GM11168 (cell line): ENCODE measurements around the gene SIDT2.

Source experiments
- in situ Hi-C: fragments of 300-500 bp; cut with MboI; formaldehyde crosslinking; loops from one replicate; pipeline ENCODE4 v1.12.0; 2022; ENCODE audit warnings: low sequenced_read_pairs; ENCODE audit not compliant: unreplicated experiment

SIDT2 gene

DNA sequence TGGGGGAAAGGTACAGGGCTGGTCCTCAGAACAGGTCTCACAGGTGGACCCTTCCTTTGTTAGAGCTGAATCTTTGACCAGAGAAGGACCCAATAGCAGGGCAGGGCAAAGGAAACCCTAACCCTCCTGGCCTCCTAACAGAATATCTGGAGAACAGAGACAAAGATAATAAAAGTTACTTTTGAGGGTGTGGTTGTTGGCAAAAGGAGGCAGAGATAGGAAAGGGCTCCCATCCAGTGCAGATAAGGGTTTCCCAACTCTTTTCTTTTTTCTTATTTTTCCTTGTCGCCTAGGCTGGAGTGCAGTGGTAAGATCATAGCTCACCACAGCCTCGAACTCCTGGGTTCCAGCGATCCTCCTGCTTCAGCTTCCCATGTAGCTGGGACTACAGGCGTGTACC is 41.5 kb downstream of the SIDT2 start:
- in situ Hi-C loops: no loop called here

DNA sequence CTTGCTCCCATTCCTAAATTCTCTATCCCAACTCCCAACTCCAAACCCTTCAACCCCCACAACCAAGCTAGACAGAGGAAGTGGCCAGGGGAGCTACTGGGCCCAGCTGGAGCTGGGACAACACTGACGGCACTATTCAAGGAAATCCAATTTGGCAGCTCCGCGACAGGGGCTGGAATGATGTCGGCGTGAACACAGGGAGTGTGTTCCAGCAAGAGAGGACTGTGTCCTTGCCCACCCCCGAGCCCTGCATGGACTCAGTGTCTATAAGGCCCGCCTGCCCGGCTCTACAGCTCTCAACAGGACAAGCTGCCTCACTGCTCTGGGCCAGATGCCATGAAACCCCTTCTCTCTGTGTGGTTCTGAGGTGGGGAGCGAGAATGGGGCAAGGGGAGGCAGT is 42.0 kb downstream of the SIDT2 start:
- in situ Hi-C loops: no loop called here

DNA sequence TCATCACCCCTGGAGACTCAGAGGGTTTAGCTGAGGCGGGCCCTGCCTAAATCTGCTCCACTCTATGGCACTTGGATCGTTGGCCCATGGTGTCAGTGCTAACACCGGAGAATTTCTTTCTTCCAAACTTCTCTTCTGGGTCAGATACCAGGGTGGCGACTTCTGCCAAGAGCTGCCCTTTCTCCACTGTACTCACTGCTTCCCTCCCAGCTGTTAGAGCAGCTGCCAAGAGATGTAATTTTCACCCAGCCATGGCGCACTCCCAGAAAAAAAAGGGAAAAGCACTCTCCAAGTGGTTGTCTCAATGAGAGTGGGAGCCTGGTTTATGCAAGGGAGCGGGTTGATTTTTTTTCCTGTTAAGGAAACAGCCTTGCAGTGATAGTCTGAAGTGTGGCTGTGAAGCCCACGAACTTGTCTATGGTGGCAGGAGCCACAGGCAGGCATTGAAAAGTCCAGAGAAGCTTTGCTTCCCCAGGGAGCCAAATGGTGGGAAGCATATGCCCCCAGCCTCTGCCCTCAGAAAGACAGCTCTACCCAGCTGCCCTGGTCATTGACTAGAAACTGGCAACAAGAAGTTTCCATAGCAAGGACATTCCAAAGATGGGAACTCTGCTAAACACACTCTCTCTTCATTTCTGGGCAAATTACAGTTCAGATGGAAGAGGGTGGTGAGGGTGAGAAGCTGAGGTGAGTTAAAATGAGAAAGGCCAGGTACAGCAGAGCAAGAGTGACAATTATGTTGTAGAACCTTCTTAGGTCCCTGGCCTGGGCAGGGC is 42.6 kb downstream of the SIDT2 start:
- in situ Hi-C loops: no loop called here

DNA sequence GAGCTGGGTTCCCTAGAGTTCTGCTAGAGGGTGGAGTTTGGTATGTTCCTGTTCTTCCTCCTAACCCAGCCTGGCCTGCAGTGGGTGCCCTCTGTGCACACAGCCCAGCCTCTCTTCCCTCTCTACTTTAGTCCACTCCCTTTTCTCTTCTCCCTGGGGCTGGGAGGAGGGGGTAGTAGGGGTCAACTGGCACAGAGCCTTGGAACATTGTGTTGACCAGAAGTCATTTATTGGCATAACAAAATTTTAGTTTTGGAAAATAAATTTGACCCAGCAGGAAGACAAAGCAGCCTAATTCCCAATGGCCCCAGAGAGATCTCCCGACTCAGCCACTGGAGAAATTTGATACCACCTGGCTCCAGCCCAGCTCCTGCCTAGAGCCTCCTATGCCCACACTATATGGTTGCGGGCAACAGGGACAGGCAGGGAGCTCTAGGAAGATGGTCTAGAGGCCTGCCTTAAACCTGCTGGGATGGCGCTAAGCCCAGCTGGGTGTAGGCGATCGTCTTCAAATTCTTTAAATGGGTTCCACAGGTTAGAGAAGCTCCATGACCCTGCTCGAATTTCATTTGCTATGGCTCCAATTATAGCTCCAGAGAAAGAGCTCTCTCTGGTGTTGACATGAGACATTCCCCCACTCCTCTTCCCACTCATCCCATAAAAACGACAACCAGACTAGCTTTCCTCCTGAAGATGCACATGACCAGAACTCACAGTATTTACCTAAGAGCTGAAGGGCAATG is 43.4 kb downstream of the SIDT2 start:
- in situ Hi-C loops: no loop called here

DNA sequence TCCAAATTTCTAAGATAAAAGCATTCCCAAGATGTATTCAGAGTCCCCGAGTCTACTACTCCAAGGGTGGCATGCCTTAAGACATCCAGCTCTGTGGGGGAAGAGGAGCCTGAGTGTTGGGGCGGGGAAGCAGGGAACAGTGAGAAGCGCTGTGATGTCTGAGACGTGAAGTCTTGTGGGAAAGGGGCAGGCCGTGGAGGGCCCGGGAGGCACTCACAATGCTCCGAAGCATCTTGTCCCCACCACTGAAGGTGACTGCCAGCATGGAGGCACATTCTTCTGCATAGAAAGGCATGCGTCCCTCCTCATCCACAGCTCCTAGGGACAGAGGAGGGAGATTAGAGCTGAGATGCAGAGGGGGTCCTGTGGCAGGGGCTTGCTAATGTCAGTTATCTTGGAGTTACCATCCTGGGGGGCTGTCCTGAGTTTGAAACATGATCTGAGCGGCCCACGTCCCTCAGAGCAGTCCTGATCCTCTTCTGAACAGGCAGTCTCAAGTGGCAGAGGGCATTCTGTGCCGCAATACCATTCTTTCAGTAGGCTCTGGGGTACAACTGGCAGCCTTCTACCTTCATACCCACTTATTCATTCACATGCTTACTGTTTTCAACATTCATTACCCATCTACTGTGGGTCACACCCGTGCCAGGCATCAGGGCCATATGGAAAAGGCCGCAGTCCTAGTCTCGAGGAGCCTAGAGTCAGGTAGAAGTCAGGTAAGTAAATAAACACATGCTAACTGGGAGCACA is 44.6 kb downstream of the SIDT2 start:
- in situ Hi-C loops: no loop called here

DNA sequence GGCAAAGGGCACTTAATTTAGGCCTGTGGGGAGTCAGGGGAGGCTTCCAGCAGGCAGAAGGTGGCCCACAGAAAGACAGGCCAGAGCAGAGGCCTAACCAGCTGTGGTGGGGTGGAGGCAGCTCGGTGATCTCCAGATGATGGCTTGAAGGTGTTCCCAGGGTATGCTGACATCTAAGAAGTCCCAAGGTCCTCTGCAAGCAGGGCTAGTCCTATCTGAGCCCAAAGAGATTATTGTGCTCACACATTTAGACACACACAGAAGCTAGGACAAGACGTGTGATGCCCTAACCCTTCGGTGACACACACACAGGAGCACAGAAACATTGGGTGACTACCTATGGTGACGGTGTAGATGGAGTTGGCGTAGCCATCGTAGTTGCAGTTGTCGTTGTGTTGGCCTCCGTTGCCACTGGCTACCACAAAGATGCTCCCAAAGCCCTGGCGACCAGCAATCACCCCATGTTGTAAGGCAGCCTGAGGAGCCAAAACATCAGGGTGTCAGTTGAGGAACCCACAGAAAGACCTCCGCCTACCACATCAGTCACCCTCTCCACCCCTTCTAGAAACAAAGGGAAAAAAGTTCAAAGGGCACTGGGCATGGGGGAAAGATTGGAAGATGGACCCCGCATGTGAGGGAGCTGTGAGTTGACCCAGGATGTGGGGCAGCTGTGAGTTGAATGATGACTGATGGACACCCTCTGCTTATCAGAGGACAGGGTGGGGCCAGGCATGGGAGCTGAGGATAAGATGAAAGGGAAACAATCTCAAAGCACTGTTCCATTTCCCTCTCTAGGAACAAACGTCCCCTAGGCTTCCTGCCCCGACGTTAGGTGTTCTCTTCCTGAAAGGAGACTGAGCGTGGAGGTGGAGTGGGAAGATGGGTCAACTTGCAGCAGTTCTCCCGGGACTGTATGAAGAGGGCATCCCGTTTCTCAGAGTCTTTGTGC is 45.5 kb downstream of the SIDT2 start:
- in situ Hi-C loops: no loop called here

DNA sequence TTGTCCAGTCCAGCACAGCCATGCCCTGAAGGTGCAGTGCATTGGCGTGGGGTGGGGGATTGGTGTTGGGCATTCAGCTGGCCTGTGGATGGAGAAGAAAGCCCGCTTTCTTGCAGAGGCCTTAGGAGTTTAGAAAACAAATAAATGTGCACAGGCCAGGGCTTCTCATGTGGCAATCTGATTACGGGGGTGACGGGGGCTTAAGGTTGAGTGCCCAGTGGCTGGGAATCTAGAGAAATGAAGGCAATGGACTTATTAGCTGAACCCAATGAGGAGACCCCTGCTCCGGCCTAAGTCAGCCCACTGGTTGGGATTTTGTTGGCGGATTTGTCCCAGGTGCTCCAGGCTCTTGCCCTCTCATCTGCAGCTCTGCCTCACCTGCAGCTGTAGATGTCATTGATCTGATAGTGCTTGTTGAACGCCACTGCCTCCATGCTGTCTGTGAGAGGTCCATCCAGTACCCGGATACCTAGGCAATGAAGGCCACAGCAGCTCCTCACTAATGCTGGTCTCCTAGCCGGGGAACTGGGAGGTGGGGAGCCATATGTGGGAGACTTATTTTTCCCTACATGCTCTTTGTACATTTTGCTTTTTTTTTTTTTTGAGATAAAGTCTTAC is 47.1 kb downstream of the SIDT2 start:
- in situ Hi-C loops: no loop called here

DNA sequence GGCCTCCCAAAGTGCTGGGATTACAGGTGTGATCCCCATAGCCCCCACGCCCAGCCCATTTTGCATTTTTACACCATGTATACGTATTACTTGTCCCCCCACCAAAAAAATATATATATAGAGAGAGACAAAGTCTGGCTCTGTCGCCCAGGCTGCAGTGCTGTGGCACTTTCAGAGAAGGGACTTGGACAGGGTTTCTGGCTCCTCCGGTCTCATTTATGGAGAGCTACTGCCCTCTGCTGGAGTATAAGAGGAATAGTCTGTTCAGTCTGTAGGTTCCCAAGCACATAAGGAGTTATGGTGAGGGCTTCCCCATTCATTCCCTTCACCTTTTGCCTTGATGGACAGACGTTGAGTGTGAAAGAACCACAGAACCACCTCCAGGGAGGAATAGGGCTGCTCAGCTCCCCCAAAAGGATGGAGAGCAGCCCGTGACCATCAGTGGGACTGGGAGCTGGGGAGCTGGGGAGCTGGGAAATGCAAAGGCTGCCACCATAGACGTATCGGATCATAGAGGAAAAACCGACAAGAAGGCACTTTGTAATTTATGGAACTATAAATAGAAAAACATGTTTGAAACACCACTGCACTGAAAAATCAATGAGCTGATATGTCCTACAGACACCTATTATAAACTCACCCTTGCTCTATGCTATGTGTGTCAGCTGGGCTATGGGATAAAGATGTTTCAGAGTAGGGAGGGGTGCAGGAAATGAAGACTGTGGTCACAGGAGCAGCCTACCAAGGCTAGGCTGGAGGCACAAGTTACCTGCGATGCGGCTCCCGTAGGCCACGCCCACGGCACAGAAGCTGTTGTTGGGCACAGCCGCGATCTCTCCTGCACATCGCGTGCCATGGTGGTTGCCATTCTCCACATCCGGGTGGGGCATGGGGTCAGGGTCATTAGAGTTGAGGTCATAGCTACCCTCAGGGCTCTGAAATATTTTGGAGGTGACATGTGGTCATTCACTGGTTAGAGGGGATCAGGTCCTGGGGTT is 48.1 kb downstream of the SIDT2 start:
- in situ Hi-C loops: no loop called here

DNA sequence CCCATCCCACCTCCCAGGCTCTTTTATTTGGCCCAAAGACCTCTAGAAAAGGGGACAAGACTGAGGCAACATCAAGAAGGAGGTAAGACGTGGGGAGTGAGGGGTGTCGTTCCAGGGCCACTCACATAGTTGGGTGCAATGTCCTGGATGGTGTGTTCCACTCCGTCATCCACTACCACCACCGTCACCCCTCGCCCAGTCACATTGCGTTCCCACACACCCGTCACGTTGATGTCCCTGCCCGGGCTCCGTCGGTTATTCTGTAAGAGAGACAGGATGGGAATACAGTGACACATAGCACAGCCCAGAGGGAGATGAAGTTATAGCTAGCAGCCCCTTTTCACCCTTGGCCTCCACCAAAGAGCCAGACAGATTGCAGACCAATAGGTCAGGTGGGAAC is 49.5 kb downstream of the SIDT2 start:
- in situ Hi-C loops: no loop called here

DNA sequence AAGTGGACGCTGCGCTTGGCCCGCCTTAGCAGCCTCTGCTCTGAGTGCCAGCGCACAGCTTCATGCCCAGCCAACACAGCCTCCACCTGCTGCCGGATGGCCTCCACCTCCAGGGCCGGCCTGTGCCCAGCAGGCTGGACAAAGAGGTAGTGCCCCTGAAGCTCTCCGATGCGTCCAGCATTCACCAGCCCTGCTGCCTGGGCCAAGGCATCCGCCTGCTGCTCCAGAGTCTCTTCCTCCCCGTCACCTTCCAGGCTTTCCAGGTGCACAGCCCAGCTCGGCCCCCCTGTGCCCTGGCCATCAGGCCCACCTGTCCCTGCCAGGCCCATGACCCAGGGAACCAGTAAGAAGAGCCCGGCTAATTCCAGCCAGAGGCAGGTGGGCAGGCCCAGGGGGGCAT is 50.9 kb downstream of the SIDT2 start:
- in situ Hi-C loops: no loop called here

DNA sequence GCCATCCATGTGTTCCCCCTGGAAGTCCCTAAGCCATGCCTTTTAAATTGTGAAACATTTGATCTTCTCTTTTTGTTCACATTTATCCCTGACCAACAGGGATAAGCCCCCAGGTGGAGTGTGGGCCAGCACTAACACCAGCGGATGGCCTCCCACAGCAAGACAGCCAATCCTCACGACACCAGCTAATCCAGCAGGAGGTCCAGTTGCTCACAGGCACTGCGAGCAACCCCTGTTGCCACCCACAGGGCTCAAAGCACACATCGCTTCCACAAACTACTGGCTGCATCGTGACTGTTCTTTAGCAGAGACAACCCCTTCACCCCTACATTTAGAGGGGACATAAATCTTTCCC is 51.4 kb downstream of the SIDT2 start:
- in situ Hi-C loops: no loop called here

DNA sequence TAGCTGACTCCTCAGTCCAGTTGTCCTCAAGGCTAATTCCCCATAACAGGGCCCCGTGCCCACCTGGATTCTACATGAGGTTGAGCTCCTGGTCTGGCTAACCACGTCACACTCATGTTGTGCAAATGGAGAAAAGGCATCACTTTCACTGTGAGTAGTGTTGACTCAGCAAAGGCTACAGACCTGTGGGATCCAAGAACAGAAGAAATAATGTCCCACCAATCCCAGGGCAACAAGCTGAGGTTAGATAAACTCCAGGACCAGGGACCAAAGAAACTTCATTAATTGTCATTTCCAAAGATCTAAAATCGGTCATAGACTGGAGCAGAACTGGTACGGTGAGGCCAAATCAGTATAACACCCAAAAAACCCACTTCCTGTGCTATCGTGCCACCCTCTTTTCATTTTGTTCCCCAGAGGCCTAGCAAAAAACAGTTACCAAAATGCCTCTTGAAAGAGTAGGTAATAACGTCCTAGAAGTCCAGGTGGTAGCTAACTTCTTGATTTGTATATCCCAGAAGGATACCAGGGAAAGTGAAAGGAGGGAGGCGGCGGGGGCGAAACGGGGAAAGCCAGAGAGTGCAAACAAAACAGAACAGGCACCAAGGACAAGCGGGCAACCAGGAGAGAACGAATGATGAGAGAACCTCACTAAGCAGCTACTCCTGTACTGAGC is 51.9 kb downstream of the SIDT2 start:
- in situ Hi-C loops: no loop called here

DNA sequence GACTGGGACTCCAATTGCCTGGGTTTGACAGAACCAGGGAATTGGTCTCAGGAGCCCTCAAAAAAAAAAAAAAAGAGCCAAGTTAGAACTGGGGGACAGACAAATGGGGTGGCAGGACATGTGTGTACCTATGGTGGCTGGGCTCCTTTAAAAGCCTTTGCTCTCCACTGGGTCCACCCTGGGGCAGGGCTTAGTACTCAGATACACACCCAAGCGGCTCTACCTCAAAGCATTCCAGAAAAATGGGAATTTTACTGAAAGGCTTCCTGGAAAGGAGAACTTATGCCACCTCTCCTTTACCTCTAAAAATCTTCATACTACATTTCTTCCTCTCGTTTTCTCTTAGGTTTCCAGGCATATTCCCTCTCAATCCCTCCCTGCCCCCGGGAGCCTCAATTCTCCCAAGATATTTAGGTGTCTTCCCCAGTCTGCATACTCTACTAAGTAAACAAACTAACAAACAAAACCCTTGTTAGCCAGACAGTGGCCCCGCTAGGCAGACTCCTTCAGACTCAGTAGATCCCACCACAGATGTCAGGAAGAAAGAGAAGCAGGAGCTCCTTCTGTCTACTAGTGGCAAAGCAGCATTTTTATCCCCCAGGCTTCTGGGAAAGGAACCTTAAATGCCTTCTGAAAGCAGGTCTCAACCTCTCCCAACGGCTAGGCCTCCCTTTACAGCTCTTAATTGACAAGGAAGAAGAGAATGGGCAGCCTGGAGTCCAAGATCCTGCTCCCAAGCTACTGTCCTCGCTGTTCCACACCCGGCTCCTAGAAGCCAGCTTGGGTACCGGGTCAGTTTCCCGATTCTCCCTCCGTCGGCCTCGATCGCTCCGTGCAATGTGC is 52.7 kb downstream of the SIDT2 start:
- in situ Hi-C loops: no loop called here

DNA sequence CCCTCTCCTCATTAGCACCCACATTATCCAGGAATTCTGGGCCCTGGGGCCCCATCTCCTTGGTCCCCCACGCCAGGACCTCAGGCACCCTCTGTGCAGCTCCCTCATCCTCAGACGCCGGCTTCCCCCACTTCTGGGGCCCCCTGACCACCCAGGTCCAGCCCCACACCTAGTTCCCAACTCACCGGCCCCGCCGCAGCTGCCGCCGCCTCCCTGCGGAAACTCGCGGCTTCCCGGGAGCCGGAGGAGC is 53.2 kb downstream of the SIDT2 start, which contains the start of gene PCSK7:
TSS of gene PCSK7 (minus strand) at position 232 of the 250 bp plus-strand sequence. CDS start 2,229 bp downstream, outside the sequence.
- in situ Hi-C loops: no loop called here

DNA sequence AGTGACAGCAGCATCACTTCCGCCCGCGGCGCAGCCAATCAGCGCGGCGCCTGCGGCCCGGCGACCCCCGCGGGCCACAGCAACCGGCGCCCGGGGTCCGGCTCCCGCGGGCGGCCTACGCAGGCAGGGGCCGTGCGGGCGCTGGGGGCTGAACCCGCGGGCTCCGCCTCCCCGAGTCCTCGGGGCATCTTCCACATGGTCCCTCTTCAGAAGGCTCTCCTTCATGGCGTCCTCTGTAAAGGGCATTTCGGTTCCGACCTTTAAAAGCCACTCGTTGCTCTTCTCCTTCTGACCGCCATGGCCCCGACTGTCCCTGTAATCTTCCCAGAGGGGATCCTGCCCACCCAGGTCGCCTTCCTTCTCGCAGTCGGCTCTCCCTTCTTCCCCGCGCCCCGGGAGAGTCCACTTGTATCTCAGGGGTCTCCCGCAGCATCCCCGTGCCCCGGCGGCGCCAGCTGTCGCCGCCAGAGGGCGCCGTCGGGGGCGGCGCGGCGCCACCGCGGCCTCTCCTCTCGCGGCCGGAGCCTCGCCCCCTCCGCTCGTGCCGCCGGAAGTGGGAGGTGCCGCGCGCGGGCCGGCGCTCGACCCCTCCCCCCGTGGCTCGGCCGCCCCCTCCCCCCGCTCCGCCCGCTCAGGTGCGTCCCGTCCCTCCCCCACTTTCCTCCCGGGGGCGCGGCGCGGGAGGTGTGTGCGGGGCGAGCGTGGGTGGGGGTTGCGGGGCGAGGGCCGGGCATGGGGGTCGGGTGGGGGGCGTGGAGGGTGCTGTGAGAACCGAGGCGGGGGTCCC is 53.7 kb downstream of the SIDT2 start, which contains the start of gene RNF214:
TSS of gene RNF214 (plus strand) at position 580 of the 787 bp plus-strand sequence. CDS start 1,602 bp downstream, outside the sequence.
- in situ Hi-C loops: no loop called here

DNA sequence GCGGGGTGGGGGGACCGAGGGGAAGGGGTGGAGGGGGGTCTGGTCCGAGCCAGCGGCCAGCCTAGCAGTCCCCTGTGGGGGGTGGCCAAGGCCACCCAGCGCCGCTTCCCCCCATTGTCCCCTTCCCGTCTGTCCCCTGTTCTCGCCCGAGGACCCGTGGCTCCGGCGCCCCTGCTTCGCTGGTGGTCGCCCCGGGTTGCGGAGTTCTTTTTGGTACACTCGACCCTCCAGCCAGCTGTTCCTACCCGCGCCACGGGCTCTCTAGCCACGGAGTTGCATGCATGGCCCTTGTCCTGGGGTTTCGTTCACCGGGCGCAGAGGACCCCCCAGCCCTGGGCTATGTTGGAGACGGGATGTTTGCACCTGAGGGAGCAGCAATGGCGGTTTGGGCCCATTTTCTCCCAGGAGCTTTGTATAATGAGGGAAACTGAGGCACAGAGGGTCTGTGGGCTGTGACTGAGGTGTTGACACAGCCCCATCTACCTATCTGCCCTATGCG is 54.4 kb downstream of the SIDT2 start:
- in situ Hi-C loops: no loop called here
